NCI-H226 (cell line): Measurements from ENCODE around the gene SHISA6.
"Not testable (repeated sequence)": the region's sequence is repeated elsewhere in the genome, so short reads cannot be mapped to it uniquely, and the experiment has no call there.

Experiments
- DNase-seq: peaks from one replicate; pipeline ENCODE4 v3.0.0-alpha.2; 2015

SHISA6 gene

GRCh38 chr17:11267999-11268575, 27.1 kb downstream of the SHISA6 start:
- no peak for DNase-seq

DNA sequence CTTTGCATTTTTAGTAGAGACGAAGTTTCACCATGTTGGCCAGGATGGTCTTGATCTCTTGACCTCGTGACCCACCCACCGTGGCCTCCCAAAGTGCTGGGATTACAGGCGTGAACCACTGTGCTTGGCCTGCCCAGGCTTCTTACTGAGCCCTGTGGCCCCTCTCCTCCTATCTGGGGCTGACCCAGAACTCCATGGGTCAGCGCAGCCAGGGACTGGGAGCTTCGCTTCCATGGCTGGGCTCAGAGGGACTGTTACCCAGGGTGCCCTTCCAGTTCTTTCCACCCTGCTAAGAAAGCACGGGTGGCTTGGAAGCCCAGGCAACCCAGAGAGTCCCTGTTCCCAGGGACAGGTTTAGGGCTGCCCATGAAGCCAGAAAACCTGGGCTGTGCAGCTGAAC, 28.2 kb downstream of the SHISA6 start:
- no peak for DNase-seq

DNA sequence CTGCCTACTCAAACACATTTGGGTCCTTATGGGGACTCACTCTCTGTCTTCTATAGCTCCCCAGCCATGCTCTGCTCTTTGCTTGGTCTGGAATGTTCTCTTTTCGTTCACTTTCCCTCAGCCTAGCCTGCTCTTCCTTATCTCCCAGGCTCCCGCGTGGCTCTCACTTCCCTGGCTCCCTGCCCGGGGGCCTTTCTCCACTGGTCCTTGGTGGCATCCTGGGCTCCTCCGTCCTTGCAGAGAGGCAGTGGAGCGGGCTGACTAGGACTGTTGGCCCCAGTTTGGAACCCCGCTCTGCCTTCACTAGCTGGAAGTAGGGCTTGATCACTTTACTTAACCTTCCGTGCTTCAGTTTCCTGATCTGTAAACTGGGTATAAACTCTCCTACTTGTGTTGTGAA, 31.2 kb downstream of the SHISA6 start:
- no peak for DNase-seq

DNA sequence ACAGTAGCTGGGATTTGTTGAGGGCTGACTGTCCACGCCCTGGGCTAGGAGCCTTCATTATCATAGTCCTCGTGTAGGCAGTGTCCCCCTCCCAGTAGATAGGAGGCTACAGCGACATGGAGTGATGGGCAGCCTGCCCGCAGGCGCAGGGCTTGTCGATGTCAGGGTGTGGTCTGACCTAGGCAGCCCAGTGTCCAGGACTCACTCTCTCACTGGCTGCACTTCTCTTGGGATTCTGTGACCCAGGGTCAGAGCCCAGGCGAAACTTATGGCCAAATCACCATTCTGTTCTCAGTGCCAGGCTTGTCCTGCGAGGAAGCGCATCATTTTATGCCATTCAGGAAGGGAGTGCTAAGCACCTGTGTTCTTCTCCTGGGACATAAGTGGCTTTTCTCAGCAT, 32.6 kb downstream of the SHISA6 start:
- DNase-seq, result no peak

DNA sequence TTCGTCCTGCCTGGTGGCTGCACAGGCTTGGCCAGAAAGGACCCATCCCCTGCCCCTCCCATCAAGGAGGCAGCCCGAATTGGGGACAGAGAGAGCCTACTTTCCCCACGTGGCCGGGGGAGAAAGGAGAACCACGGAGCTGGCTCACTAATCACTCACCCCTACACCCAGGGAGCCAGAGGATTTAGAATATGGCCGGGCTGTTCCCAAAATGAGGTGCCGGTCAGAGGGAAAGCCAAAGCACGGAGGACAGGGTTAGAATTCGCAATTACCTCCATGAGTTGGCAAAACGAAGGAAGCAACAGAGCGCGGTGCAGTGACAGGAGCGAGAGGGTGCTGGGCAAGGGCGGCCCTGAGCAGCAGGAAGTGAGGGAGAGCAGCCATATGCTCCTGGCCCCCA, 33.1 kb downstream of the SHISA6 start:
- no peak for DNase-seq

GRCh38 chr17:11276486-11276885, 35.5 kb downstream of the SHISA6 start:
- DNase-seq, result no peak

DNA sequence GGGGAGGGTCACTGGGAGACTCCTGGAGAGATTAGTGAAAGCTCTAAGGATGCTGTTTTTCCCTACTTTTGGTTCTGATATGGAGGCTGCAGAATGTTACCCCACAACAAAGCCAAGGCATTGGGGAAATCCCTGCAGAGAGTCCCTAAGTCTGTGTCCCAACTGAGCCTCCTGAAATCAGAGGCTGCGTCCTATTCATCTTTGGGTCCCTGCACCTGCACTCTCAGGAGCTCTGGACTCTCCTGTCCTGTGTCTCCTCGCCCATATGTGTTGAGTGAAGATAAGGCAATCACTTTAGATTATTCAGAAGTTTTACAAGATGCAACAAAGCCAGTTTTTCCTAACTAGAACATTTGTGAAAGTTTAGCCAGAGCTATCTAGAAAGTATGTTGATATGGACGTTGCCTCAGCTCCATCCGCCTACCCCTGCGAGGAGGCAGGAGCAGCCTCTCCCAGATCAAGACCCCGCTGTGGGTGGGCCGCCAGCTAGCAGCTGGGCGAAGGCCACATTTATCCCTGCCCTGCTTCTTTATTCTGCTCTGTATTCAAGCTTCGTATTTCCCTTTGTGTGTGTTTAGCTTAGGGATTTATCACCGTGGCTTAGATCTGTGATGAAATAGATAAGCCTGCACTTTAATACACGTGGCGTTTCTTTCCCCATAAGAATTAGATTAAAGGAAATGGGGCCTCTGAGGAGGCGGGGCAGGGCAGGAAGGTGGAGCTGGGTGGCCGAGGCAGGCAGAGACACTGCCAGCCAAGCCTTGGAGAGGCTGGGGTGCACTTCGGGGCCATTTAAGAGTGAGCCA, 37.4 kb downstream of the SHISA6 start:
- DNase-seq, result no peak

DNA sequence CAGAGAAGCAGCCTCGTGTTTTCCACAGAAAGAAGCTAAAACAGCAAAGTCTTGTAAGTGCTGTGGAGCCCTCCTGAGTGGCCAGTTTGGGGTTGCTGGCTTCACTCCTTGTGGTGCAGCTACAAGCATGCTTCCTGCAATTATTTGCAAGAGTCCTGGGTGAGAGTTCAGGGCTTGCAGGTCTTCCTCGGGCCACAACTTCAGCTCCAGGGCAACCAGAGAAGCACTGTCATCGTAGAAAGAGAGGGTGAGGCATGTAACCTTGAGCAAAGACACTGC, 37.9 kb downstream of the SHISA6 start:
- no peak for DNase-seq

DNA sequence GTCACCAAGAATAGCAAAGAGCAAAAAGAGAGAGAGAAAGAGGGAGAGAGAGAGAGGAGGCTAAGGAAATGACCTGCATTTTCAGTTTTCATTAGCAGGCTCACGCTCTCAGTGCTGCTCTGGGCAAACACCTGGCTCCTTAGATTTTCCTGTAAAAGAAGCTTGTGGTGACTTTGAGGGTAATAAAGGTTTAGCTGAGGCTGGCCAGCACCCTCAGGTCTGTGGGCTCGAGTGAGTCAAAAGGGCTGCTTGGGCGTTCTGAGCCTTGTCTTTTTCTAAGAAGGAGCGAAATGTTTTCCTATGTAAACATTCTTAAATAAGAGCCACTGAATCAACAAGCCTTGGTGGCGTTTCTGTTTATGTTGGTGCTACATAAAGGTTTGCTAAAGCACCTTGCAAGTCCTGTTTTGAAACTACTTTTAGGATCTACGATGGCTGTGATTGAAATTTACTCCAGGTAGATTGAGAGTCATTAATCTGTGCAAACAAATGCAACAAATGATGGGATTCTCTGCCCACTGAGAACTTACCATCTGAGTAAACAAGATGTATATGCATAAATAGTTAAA, 38.8 kb downstream of the SHISA6 start:
- DNase-seq, result no peak

DNA sequence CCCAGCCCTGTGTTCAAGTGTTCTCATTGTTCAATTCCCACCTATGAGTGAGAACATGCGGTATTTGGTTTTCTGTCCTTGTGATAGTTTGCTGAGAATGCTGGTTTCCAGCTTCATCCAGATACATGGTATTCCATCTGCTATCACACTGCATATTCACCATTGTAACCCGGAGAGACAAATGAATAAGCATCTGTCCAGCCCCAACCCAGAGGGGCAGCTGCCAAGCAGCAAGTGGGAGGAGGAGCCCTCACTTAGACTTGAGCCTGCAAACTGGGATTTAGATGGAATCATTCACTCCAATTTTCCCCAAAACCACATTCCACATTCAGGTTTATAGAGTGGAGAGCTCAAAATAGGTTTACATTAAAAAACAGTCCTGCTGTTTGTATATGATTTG, 41.6 kb downstream of the SHISA6 start:
- no peak for DNase-seq

DNA sequence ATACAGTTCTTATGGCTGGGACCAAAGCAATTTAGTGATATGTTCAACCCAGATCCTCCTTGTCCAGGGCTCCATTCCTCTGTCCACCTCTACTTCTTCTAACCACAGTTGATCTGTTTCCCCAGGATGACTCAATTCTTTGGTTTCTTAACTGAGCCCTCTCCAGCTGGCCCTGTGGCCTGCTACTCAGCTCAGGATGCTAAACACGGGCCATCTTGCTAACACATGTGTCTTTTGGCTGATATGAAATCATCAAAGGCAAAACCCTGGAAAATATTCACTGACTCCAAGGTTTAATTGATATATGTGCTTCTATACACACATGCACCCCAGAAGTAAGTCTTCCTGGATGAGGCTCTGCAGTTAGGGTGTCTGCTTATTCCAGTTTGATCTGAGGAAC, 43.8 kb downstream of the SHISA6 start:
- DNase-seq, result no peak

- DNase-seq, result no peak
Measured at GRCh38 chr17:11285946-11286345, 44.9 kb downstream of the SHISA6 start.

DNA sequence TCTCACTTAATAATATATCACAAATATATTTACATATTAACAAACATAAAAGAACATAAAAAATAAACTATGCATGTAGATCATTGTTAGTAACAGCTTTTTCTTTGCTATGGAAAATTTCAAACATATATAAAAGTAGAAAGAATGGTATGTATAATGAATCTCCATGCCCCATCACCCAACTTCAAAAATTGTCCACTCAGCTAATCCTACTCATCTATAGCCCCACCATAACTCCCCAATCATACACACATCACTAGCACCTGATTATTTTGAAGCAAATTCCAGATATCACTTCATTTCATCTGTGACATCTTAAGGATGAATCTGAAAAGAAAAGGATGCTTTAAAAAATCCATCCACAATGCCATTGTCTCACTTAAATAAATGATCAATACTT, 46.8 kb downstream of the SHISA6 start:
- no peak for DNase-seq

- no peak for DNase-seq
Measured at GRCh38 chr17:11290814-11291213, 49.8 kb downstream of the SHISA6 start.

GRCh38 chr17:11292491-11292890, 51.5 kb downstream of the SHISA6 start:
- no peak for DNase-seq

DNA sequence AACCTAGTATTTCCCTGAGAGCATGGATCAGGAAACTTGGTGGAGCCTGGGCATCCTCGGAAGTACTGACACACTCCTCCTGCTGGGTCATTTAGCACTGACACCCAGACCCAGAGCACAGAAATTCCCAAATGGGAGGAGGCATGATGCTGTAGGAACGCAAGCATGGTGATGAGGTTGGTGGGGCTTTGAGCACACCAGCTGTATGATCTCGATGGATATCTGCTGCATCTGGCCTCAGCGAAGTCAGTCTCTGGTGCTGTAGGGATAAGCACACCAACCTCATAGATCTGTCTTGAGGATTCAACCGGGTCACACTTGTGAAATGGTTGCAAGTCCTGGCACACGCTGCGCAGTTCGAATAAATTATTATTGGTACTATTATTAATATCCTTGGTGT, 52.5 kb downstream of the SHISA6 start:
- DNase-seq, result no peak

- no peak for DNase-seq
Measured at GRCh38 chr17:11294826-11295225, 53.8 kb downstream of the SHISA6 start.

DNA sequence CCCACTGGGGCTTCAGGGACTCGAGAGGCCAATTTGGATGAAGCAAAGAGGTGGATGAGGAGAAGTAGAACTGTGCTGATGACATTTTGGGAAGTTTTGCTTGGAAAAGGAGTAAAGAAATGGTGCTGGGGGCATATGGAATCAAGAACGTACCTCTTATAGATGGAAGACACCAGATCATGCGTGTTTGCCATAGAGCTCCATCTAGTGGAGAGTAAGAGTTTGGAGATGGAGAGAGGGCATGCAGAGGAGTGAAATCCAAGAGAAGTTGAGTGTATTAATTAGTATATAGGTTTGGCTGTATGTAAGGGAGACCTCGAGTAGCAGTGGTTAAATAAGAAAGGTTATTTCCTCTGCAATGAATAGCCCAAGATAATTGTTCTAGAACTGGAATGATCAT, 56.0 kb downstream of the SHISA6 start:
- DNase-seq, result no peak

- no peak for DNase-seq
Measured at GRCh38 chr17:11298401-11298800, 57.4 kb downstream of the SHISA6 start.

DNA sequence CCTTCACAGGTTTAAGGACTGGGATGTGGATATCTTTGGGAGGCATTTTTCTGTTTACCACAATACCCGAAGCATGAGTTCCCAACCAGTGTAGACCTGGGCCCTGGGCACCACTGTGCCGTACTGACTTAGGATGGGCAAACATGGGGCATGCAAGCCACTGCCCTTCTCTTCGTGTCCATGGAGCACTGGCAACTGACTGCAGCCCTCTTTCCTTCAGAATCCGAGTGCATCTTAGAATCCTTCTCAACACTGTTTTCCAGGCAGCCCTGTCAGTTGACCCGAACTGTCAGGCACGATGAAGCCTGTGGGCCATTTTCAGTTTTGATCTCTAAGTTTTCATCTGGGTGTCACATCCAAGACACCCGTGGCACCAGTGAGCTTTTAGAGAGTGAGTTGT, 59.2 kb downstream of the SHISA6 start:
- DNase-seq, result no peak

- no peak for DNase-seq
Measured at GRCh38 chr17:11300738-11301137, 59.7 kb downstream of the SHISA6 start.

- not testable (repeated sequence) for DNase-seq
Measured at GRCh38 chr17:11301874-11302273, 60.9 kb downstream of the SHISA6 start.

DNA sequence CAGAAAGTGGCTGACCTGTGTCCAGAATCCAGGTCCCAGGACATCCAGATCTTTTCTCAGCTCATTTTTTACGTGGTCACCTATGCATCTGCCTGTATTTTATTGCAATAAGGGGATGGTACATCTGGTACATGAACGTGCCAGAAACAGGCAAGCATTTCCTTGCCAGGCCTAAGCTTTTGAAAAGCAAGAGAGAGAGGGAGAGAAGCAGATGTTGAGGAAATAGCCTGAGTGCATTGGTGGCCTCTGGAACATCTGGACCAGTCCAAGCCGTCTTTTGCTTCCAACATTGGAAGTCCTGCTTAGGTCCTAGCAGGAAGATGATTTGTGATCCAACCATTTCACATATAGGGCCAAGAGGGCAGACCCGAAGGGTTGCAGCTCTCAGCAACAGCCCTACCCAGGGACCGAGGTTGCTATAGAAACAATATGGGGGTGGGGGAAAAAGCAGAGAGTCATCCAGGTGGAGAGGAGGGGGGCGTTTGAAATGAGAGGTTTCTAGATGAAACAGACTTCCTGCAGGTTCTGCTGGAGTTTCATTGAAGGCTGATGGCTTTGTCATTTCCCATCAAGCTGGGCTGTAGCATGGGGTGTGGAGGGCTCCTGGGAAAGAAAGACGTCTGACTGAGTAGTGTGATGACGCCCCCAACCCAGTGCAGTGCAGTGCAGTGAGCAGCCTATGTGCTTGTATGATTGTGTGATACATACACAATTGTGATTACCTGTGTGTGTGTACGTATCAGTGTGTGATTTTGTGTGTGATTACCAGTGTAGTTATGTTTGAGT, 61.6 kb downstream of the SHISA6 start:
- no peak for DNase-seq

- no peak for DNase-seq
Measured at GRCh38 chr17:11303773-11304394, 62.9 kb downstream of the SHISA6 start.
